Astrocyte (in vitro differentiated cells and primary cell): ENCODE measurements around the gene UCK1.
"Not testable (repeated sequence)": the region's sequence is repeated elsewhere in the genome, so short reads cannot be mapped to it uniquely, and the experiment has no call there.

Experiments
- EZH2 ChIP-seq: IDR thresholded peaks from 2 replicates; pipeline ENCODE4 v1.6.1; 2012; ENCODE audit warnings: mild to moderate bottlenecking, low read length, inconsistent platforms; ENCODE audit not compliant: insufficient read depth
- TF ChIP-seq, protein P1 (sequence below): IDR thresholded peaks from 2 replicates; pipeline ENCODE4 v1.5.1; 2011; ENCODE audit warnings: low read depth, mild to moderate bottlenecking, inconsistent platforms, low read length, moderate library complexity; ENCODE audit not compliant: insufficient read depth

- TF ChIP-seq, protein P1, sequence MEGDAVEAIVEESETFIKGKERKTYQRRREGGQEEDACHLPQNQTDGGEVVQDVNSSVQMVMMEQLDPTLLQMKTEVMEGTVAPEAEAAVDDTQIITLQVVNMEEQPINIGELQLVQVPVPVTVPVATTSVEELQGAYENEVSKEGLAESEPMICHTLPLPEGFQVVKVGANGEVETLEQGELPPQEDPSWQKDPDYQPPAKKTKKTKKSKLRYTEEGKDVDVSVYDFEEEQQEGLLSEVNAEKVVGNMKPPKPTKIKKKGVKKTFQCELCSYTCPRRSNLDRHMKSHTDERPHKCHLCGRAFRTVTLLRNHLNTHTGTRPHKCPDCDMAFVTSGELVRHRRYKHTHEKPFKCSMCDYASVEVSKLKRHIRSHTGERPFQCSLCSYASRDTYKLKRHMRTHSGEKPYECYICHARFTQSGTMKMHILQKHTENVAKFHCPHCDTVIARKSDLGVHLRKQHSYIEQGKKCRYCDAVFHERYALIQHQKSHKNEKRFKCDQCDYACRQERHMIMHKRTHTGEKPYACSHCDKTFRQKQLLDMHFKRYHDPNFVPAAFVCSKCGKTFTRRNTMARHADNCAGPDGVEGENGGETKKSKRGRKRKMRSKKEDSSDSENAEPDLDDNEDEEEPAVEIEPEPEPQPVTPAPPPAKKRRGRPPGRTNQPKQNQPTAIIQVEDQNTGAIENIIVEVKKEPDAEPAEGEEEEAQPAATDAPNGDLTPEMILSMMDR = not testable (repeated sequence)
- TF ChIP-seq EZH2 = not testable (repeated sequence)
Observed at GRCh38 chr9:131550465-131550864, 19.4 kb upstream of the UCK1 start.
